Lower leg skin (tissue), 3 donors: ENCODE data around the gene TMEM220.

Experiments used
- CTCF ChIP-seq, 3 donors: fragments of 450-650 bp; IDR thresholded peaks; one replicate each; pipeline ENCODE4 v1.5.1; 2016; ENCODE audit warnings: antibody characterized with exemption in 3 of 3, mild to moderate bottlenecking in 3 of 3, moderate library complexity in 2 of 3
- POLR2A ChIP-seq, 2 donors: fragments of 450-650 bp; IDR thresholded peaks; one replicate each; pipeline ENCODE4 v1.6.1; 2016 to 2017; ENCODE audit warnings: antibody characterized with exemption in 2 of 2, mild to moderate bottlenecking in 1 of 2, moderate library complexity in 1 of 2

GRCh38 chr17:10716218-10716617 is 13.6 kb downstream of the TMEM220 start:
- TF ChIP-seq CTCF (IDR thresholded peaks at IDR 0.05) (no peak), POLR2A (IDR thresholded peaks at IDR 0.05) (no peak)
